ENCODE measurements around the gene DECR2.
"Not testable (repeated sequence)": the region's sequence is repeated elsewhere in the genome, so short reads cannot be mapped to it uniquely, and the experiment has no call there.

The DECR2 gene

GRCh38 chr16:376817-377418 lies 24.8 kb upstream of the DECR2 start:
- H3K27me3 Mint-ChIP-seq (ENCODE audit: low read depth, poor library complexity) = no peaks in the 10 kb centered on the region
- H3K4me3 Mint-ChIP-seq = no peak overlapping the region
- no peaks in the 10 kb centered on the region for H3K36me3 Mint-ChIP-seq (ENCODE audit: low read depth)
- peaks cover 15% of the 10 kb centered on the region for H3K4me1 Mint-ChIP-seq
- no peaks in the 10 kb centered on the region for H3K9me3 Mint-ChIP-seq
- H3K27ac Mint-ChIP-seq = no peak overlapping the region
- no peak for TF ChIP-seq CTCF (IDR thresholded peaks at IDR 0.05)
- no peak for DNase-seq

- Mint-ChIP-seq H3K27me3 (ENCODE audit: low read depth, poor library complexity) (peaks cover 3% of the 10 kb centered on the region), H3K9me3 (no peaks in the 10 kb centered on the region), H3K4me3 (no peak overlapping the region), H3K36me3 (ENCODE audit: low read depth) (no peaks in the 10 kb centered on the region), H3K27ac (no peak overlapping the region), H3K4me1 (peaks cover 15% of the 10 kb centered on the region)
- TF ChIP-seq CTCF (IDR thresholded peaks at IDR 0.05) = no peak
- no peak for DNase-seq
Measured at GRCh38 chr16:377419-377951, 24.2 kb upstream of the DECR2 start.

GRCh38 chr16:378113-378820 lies 23.4 kb upstream of the DECR2 start:
- H3K36me3 Mint-ChIP-seq (ENCODE audit: low read depth); H3K27ac Mint-ChIP-seq; H3K4me3 Mint-ChIP-seq; DNase-seq; H3K9me3 Mint-ChIP-seq: not testable (repeated sequence)
- Mint-ChIP-seq H3K27me3 (ENCODE audit: low read depth, poor library complexity) (peaks cover 11% of the 10 kb centered on the region), H3K4me1 (peaks cover 22% of the 10 kb centered on the region)

GRCh38 chr16:378821-379182 lies 22.9 kb upstream of the DECR2 start:
- DNase-seq = no peak
- Mint-ChIP-seq H3K27me3 (ENCODE audit: low read depth, poor library complexity) (peaks cover 16% of the 10 kb centered on the region), H3K27ac (no peak overlapping the region), H3K9me3 (no peaks in the 10 kb centered on the region), H3K4me1 (peaks cover 28% of the 10 kb centered on the region), H3K36me3 (ENCODE audit: low read depth) (no peaks in the 10 kb centered on the region), H3K4me3 (no peak overlapping the region)
- TF ChIP-seq CTCF (IDR thresholded peaks at IDR 0.05) = no peak

GRCh38 chr16:379183-379960 lies 22.3 kb upstream of the DECR2 start:
- DNase-seq = no peak
- peaks cover 33% of the 10 kb centered on the region for H3K4me1 Mint-ChIP-seq
- no peaks in the 10 kb centered on the region for H3K36me3 Mint-ChIP-seq (ENCODE audit: low read depth)
- no peaks in the 10 kb centered on the region for H3K9me3 Mint-ChIP-seq
- TF ChIP-seq CTCF (IDR thresholded peaks at IDR 0.05) = no peak
- H3K4me3 Mint-ChIP-seq = no peak overlapping the region
- no peak overlapping the region for H3K27ac Mint-ChIP-seq
- peaks cover 16% of the 10 kb centered on the region for H3K27me3 Mint-ChIP-seq (ENCODE audit: low read depth, poor library complexity)
